GM12865 (cell line): ENCODE results near the gene HUWE1.

ENCODE experiments used
- DNase-seq: peaks from one replicate; pipeline ENCODE4 v3.0.0; 2010; ENCODE audit warnings: low read depth
- H3K4me3 ChIP-seq: 2 replicates; pipeline ENCODE4 v1.5.1; 2011; ENCODE audit warnings: mild to moderate bottlenecking, low read depth, low read length, control low read depth
- TF ChIP-seq, protein P1 (sequence below): IDR thresholded peaks from 2 replicates; pipeline ENCODE4 v1.5.1; 2011; ENCODE audit warnings: low read length, control low read depth, low read depth, inconsistent platforms; ENCODE audit not compliant: insufficient read depth; ENCODE audit errors: missing control alignments

The HUWE1 gene

DNA sequence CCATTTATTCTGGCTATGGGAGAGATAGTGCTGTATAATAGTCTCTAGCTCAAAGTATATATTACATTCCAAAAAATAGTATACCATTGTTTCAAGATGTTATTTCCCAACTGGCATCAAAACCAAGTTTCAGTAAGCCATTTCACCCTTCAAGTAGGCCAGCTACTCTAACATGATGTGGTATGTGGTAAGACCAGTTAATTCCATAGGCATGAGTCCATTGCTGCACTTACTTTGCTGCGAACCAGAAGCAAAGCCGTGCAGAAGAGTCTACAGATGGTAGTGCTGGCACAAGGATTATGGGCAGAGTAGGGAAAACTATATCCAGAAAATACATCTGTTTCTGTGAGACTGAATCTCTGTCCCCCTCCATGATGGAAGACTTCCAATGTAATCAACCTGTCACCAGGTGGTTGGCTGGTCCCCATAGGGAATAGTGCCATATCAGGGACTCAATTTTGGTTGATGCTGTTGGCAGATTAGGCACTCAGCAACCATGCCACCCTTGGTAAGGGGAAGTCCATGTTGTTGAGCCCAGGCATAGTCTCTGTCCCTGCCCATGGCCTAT, 202.6 kb downstream of the HUWE1 start:
- DNase-seq = no peak
- H3K4me3 ChIP-seq = no peak overlapping the region
- TF ChIP-seq, protein P1, sequence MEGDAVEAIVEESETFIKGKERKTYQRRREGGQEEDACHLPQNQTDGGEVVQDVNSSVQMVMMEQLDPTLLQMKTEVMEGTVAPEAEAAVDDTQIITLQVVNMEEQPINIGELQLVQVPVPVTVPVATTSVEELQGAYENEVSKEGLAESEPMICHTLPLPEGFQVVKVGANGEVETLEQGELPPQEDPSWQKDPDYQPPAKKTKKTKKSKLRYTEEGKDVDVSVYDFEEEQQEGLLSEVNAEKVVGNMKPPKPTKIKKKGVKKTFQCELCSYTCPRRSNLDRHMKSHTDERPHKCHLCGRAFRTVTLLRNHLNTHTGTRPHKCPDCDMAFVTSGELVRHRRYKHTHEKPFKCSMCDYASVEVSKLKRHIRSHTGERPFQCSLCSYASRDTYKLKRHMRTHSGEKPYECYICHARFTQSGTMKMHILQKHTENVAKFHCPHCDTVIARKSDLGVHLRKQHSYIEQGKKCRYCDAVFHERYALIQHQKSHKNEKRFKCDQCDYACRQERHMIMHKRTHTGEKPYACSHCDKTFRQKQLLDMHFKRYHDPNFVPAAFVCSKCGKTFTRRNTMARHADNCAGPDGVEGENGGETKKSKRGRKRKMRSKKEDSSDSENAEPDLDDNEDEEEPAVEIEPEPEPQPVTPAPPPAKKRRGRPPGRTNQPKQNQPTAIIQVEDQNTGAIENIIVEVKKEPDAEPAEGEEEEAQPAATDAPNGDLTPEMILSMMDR = no peak

DNA sequence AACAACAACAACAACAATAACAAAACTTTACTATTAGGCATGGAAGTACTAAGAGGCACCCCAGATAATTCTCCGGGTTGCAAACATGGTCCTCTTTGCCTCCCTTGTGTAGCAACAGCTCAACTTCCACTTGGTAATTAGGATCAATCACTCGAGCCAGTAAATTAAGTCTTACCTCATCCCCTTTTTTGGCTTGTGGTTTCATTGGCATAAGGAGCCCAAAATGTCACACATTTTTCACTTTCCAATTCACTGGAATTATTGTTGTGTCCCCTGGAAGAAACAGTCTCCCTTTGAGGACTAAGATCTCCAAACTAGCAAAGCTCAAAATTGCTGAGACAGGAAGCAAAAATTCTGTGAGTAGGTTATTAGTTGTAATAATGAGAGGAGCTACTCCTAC, 203.1 kb downstream of the HUWE1 start:
- TF ChIP-seq, protein P1 = no peak
- no peak overlapping the region for H3K4me3 ChIP-seq
- DNase-seq = no peak
